Fibroblast of lung (primary cell): ENCODE results near the gene GPR162. TPM values are rescaled to one million over a fixed set of nuclear protein-coding genes. Genes with fewer than 3 reads are reported as not detected.

ENCODE experiments used
- DNase-seq, 2 donors: peaks; one replicate each; pipeline versions ENCODE4 v3.0.0 to v3.0.0-alpha.2; 2010; ENCODE audit warnings: low read depth in 2 of 2
- H2AFZ ChIP-seq: 2 replicates; pipeline ENCODE4 v1.5.1; 2012; ENCODE audit warnings: low read length, control low read depth, inconsistent platforms
- H3K27ac ChIP-seq: 2 replicates; pipeline ENCODE4 v1.5.1; 2011; ENCODE audit warnings: low read length, control low read depth; ENCODE audit not compliant: insufficient read depth
- H3K27me3 ChIP-seq: 2 replicates; pipeline ENCODE4 v1.5.1; 2011; ENCODE audit warnings: mild to moderate bottlenecking, low read length; ENCODE audit not compliant: control insufficient read depth, insufficient read depth
- H3K36me3 ChIP-seq: 2 replicates; pipeline ENCODE4 v1.5.1; 2011; ENCODE audit warnings: low read length; ENCODE audit not compliant: control insufficient read depth, insufficient read depth
- H3K4me1 ChIP-seq: 2 replicates; pipeline ENCODE4 v1.5.1; 2011; ENCODE audit warnings: low read length; ENCODE audit not compliant: control insufficient read depth, insufficient read depth; ENCODE audit errors: extremely low read depth
- H3K4me2 ChIP-seq: 2 replicates; pipeline ENCODE4 v1.5.1; 2011; ENCODE audit warnings: low read length, control low read depth; ENCODE audit not compliant: insufficient read depth; ENCODE audit errors: extremely low read depth
- H3K4me3 ChIP-seq, 4 experiments: fragments of 200-600 bp in 1 of 4; sonication (generic) in 1 of 4; replicated peaks in 1 of 4; 2 replicates each; pipeline ENCODE4 v1.5.1; 2011 to 2016; ENCODE audit warnings: low read length in 4 of 4, low read depth in 3 of 4, mild to moderate bottlenecking in 3 of 4, control low read depth in 2 of 4, inconsistent platforms in 1 of 4, mixed read lengths in 1 of 4; ENCODE audit not compliant: insufficient read depth in 1 of 4; ENCODE audit errors: control extremely low read depth in 1 of 4
- H3K79me2 ChIP-seq: 2 replicates; pipeline ENCODE4 v1.5.1; 2012; ENCODE audit warnings: mild to moderate bottlenecking, low read length, inconsistent platforms; ENCODE audit not compliant: control insufficient read depth, insufficient read depth
- H3K9ac ChIP-seq: 2 replicates; pipeline ENCODE4 v1.5.1; 2011; ENCODE audit warnings: mild to moderate bottlenecking, low read length, control low read depth; ENCODE audit not compliant: insufficient read depth
- H3K9me3 ChIP-seq: 2 replicates; pipeline ENCODE4 v1.5.1; 2012; ENCODE audit warnings: low read depth, low read length; ENCODE audit not compliant: control insufficient read depth, insufficient read depth
- H4K20me1 ChIP-seq: 2 replicates; pipeline ENCODE4 v1.5.1; 2011; ENCODE audit warnings: low read length; ENCODE audit not compliant: control insufficient read depth, insufficient read depth; ENCODE audit errors: extremely low read depth
- CTCF ChIP-seq, 2 donors: IDR thresholded peaks in 1 of 2; conservative IDR thresholded peaks in 1 of 2; 1 replicate in 1 of 2; 2 replicates in 1 of 2; pipeline ENCODE4 v1.5.1; 2011 to 2012; ENCODE audit warnings: low read length in 2 of 2, control low read depth in 1 of 2, inconsistent platforms in 1 of 2, low read depth in 1 of 2, mild to moderate bottlenecking in 1 of 2
- EZH2 ChIP-seq: IDR thresholded peaks from 2 replicates; pipeline ENCODE4 v1.5.1; 2012; ENCODE audit warnings: low read length, control low read depth, mild to moderate bottlenecking; ENCODE audit errors: missing control alignments
- polyA plus RNA-seq, 2 donors: library from polyadenylated mRNA; depleted of rRNA in 1 of 2; stranded (reverse) in 1 of 2; unstranded in 1 of 2; fragments of >200 nt; gene quantifications; 2 replicates each; pipeline ENCODE4 v1.2.1, GENCODE V29; 2011 to 2012; ENCODE audit warnings: missing spikeins in 1 of 2
- total RNA-seq: library from RNA; depleted of rRNA; stranded (reverse); fragments of >200 nt; gene quantifications from 2 replicates; pipeline ENCODE4 v1.2.1, GENCODE V29; 2014

Gene GPR162
- total and polyA plus RNA-seq, 2 donors (not counting 1 experiment from before 2014, with no cell fraction given), result 5.6 to 11.1 TPM

DNA sequence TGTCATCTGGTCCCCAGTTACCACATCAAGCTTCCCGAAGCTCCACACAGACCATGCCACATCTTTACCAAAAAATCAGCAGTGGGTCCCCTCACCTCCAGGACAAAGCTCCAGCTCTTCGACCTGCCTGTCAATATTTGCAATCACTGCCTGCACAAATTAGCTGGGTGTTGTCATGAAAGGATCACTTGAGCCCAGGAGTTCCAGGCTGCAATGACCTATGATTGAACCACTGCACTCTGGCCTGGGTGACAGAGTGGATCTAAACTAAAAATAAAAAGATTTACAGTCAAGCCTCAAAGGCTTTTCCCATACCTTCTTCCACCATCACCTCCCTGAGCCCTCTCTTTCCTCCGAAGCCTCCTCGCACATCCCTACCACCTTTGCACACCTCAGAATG, 25.0 kb upstream of the GPR162 start:
- no peak for DNase-seq
- peaks cover 10% of the 10 kb centered on the region for H3K79me2 ChIP-seq
- H3K4me1 ChIP-seq, result peaks cover 3% of the 10 kb centered on the region
- no peaks in the 10 kb centered on the region for H3K9me3 ChIP-seq
- no peaks in the 10 kb centered on the region for H4K20me1 ChIP-seq
- H3K27me3 ChIP-seq, result no peaks in the 10 kb centered on the region
- no peak overlapping the region for H2AFZ ChIP-seq
- H3K27ac ChIP-seq, result no peak overlapping the region
- H3K4me3 ChIP-seq, result no peak overlapping the region
- H3K4me2 ChIP-seq, result no peak overlapping the region
- H3K9ac ChIP-seq, result no peak overlapping the region
- H3K36me3 ChIP-seq, result peaks cover 3% of the 10 kb centered on the region
- no peak for TF ChIP-seq EZH2
- TF ChIP-seq CTCF (conservative IDR thresholded peaks at IDR 0.05 in 1 of 2, IDR thresholded peaks at IDR 0.05 in 1 of 2; ENCODE audit: low read depth in 1 of 2, low read length in 2 of 2), result no peak

GRCh38 chr12:6799147-6799546, 22.5 kb upstream of the GPR162 start:
- Histone ChIP-seq H2AFZ (no peak overlapping the region), H3K4me2 (no peak overlapping the region), H3K4me3 (no peak overlapping the region), H4K20me1 (no peaks in the 10 kb centered on the region), H3K36me3 (peaks cover 1% of the 10 kb centered on the region), H3K9me3 (no peaks in the 10 kb centered on the region), H3K79me2 (peaks cover 2% of the 10 kb centered on the region), H3K27ac (no peak overlapping the region), H3K27me3 (no peaks in the 10 kb centered on the region), H3K4me1 (no peaks in the 10 kb centered on the region), H3K9ac (no peak overlapping the region)
- TF ChIP-seq EZH2 (no peak), CTCF (conservative IDR thresholded peaks at IDR 0.05 in 1 of 2, IDR thresholded peaks at IDR 0.05 in 1 of 2; ENCODE audit: low read depth in 1 of 2, low read length in 2 of 2) (no peak)
- DNase-seq, result no peak

DNA sequence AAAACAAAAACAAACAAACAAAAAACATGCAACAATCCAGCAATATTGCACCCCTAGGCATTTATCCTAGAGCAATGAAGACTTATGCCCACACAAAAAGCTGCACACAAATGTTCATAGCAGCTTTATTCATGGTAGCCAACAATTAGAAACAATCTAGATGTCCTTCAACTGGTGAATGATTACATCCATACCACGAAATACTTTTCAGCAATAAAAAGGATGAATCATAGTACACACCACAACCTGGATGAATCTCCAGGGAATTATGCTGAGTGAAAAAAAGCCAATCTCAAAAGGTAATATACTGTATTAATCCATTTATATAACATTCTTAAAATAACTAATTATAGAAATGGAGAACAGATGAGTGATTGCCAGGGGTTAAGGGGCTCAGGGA, 14.5 kb upstream of the GPR162 start:
- TF ChIP-seq CTCF (conservative IDR thresholded peaks at IDR 0.05 in 1 of 2, IDR thresholded peaks at IDR 0.05 in 1 of 2; ENCODE audit: low read depth in 1 of 2, low read length in 2 of 2) (no peak), EZH2 (no peak)
- no peak for DNase-seq
- Histone ChIP-seq H3K9ac (no peak overlapping the region), H3K4me2 (no peak overlapping the region), H3K4me3 (no peak overlapping the region), H3K9me3 (no peaks in the 10 kb centered on the region), H2AFZ (no peak overlapping the region), H3K4me1 (no peaks in the 10 kb centered on the region), H3K27me3 (no peaks in the 10 kb centered on the region), H3K27ac (no peak overlapping the region), H3K79me2 (no peaks in the 10 kb centered on the region), H4K20me1 (no peaks in the 10 kb centered on the region), H3K36me3 (no peaks in the 10 kb centered on the region)
